ENCODE data around the gene ATP10B.
"Not testable (repeated sequence)": the region's sequence is repeated elsewhere in the genome, so short reads cannot be mapped to it uniquely, and the experiment has no call there.

Gene ATP10B

GRCh38 chr5:160833806-160834205 is 18.2 kb downstream of the ATP10B start:
- Histone ChIP-seq H3K27ac (no peak overlapping the region), H3K9ac (no peak overlapping the region)

DNA sequence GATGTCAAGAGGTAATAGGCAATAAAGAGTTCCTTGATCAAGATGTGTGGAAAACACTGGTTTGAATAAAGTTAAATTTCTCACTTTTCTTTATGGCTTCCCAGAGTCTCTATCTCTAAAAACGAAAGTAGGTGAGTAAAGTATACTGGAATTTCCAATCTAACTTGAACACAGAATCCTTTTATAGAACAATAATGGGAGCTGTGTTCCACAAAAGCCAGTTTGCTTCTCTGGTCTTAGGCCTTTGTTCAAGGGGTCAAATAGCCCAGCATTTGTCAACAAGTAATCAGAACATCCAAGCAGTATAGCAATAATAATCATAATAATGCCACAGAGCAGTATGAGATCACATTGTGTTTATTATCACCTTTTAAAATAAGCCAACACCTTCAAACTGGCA is 20.2 kb downstream of the ATP10B start:
- H3K9ac ChIP-seq: no peak overlapping the region
- H3K4me2 ChIP-seq: no peak overlapping the region
- no peak overlapping the region for H3K4me3 ChIP-seq
- no peak overlapping the region for H3K27ac ChIP-seq
- H4K20me1 ChIP-seq: no peaks in the 10 kb centered on the region
- peaks cover 23 to 35% (median 30%) of the 10 kb centered on the region in 11 experiments for H3K9me3 ChIP-seq (replicated peaks in 1 of 11)
- H3K36me3 ChIP-seq: no peaks in the 10 kb centered on the region
- TF ChIP-seq Cebpa-rat (IDR thresholded peaks at IDR 0.05): no peak
- no peaks in the 10 kb centered on the region for H3K27me3 ChIP-seq
- H3K4me1 ChIP-seq: peaks cover 0 to 17% (median 6%) of the 10 kb centered on the region in 10 experiments; a peak in 10 of 20 replicates

More at GRCh38 chr5:160833806-160834205, 18.2 kb downstream of the ATP10B start:
- H3K36me3 ChIP-seq: no peaks in the 10 kb centered on the region
- no peaks in the 10 kb centered on the region for H3K27me3 ChIP-seq
- H3K4me1 ChIP-seq: peaks cover 0 to 17% (median 6%) of the 10 kb centered on the region in 10 experiments; a peak in 10 of 20 replicates
- H3K4me2 ChIP-seq: no peak overlapping the region
- peaks cover 13 to 25% (median 20%) of the 10 kb centered on the region in 11 experiments for H3K9me3 ChIP-seq (replicated peaks in 1 of 11)
- TF ChIP-seq Cebpa-rat (IDR thresholded peaks at IDR 0.05): no peak
- H3K4me3 ChIP-seq: no peak overlapping the region
- H4K20me1 ChIP-seq: no peaks in the 10 kb centered on the region

GRCh38 chr5:160824301-160825001 is 27.6 kb downstream of the ATP10B start:
- Histone ChIP-seq H3K4me2 (peak overlapping the region in 3 of 11 experiments; percentile 14 to 58 (median 43); a peak in 5 of 22 replicates), H3K27ac (peak overlapping the region in 1 of 11 experiments; percentile 40; a peak in 2 of 22 replicates), H3K27me3 (no peaks in the 10 kb centered on the region), H4K20me1 (no peaks in the 10 kb centered on the region), H3K9me3 (replicated peaks in 1 of 11) (peaks cover 21 to 43% (median 29%) of the 10 kb centered on the region in 11 experiments), H3K4me1 (peaks cover 0 to 31% (median 1%) of the 10 kb centered on the region in 10 experiments; a peak in 7 of 20 replicates), H3K9ac (no peak overlapping the region), H3K36me3 (no peaks in the 10 kb centered on the region), H3K4me3 (no peak overlapping the region)
- no peak for TF ChIP-seq Cebpa-rat (IDR thresholded peaks at IDR 0.05)

GRCh38 chr5:160812996-160813395 is 39.0 kb downstream of the ATP10B start:
- H3K4me1 ChIP-seq, H4K20me1 ChIP-seq: not testable (repeated sequence)

DNA sequence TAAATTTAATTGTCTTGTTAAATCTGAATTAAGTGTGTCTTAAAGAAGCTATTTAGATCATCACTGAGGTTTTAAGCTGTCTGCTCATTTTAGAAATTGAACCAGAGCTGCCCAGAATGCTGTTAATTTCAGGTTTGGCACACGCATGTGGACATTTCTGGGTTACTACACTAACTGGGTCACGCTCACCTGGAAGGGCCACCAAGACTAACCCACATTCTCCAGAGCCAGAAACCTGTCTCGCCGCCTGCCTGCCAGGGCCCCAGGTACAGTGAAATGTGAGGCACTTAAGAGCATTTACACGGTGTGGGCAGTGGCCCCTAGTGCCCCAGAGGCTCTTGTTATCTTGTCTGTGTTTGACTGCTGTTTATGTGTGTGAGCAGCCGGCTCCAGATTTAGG is 46.6 kb downstream of the ATP10B start:
- Histone ChIP-seq H3K9me3 (replicated peaks in 1 of 11) (no peaks in the 10 kb centered on the region), H3K27me3 (no peaks in the 10 kb centered on the region), H3K4me1 (peaks cover 0 to 28% (median 7%) of the 10 kb centered on the region in 10 experiments; a peak in 13 of 20 replicates), H3K4me2 (no peak overlapping the region), H4K20me1 (no peaks in the 10 kb centered on the region), H3K4me3 (no peak overlapping the region), H3K9ac (no peak overlapping the region), H3K27ac (no peak overlapping the region), H3K36me3 (no peaks in the 10 kb centered on the region)
- TF ChIP-seq Cebpa-rat (IDR thresholded peaks at IDR 0.05): no peak

More at GRCh38 chr5:160812996-160813395, 39.0 kb downstream of the ATP10B start:
- H3K9me3 ChIP-seq (replicated peaks in 1 of 11): peaks cover 18 to 37% (median 27%) of the 10 kb centered on the region in 11 experiments; a peak in 21 of 22 replicates
- H3K27me3 ChIP-seq, H3K36me3 ChIP-seq, H3K4me3 ChIP-seq, H3K9ac ChIP-seq, H3K27ac ChIP-seq, H3K4me2 ChIP-seq: not testable (repeated sequence)

- peaks cover 0 to 10% (median 0%) of the 10 kb centered on the region in 11 experiments; a peak in 6 of 22 replicates for H3K9me3 ChIP-seq (replicated peaks in 1 of 11)
- no peaks in the 10 kb centered on the region for H3K36me3 ChIP-seq
- peaks cover 24 to 54% (median 35%) of the 10 kb centered on the region in 10 experiments for H3K4me1 ChIP-seq
- H3K4me3 ChIP-seq: no peak overlapping the region
- no peak for TF ChIP-seq Cebpa-rat (IDR thresholded peaks at IDR 0.05)
- no peaks in the 10 kb centered on the region for H3K27me3 ChIP-seq
- H4K20me1 ChIP-seq: no peaks in the 10 kb centered on the region
- H3K9ac ChIP-seq: no peak overlapping the region
- H3K27ac ChIP-seq: 0 out of 22 replicates have a peak overlapping the region, but pooled peaks of 1 of the 11 experiments have one; percentile 12
- no peak overlapping the region; a peak in 1 of 22 replicates for H3K4me2 ChIP-seq
Measured at GRCh38 chr5:160802592-160802991, 49.4 kb downstream of the ATP10B start.

DNA sequence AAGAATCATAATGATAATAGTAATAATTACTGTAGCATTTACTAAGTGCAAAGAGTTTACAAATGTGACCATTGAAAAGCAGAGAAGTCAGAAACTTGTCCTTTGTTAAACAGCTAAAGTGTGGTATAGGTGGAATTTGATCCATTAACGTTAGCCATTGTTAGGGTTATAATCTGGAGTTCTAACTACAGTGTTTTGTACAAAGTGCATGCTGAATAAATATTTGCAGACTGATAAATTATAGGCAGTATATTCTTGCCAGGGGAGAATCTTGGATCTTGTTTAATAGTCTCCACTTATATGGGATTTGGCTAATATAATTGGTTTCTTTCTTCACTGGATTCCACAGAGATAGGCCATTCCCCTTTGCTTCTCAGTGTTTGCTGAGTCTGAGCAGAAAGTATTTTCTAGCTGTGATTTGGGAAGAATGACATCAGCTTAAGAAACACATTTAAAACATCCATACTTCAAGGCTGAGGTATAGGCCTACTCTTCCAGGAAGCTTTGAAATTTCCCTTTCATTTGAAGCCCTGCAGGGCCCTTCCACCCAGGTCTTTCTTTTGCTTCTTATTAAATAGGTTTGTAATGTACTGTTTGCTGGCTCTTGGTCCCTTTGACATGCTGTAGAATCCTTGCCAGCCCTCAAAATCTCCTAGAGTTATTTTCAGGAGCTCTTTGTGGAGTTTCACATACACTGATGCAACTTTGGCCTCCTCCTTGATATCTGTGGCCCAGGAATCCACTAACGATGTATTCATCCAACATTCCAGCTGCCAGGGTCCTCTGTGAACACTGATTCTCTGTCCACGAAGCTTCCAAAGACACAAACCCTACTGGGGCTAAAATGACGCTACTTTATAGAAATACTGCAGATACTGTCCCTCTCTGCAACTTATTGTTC is 51.4 kb downstream of the ATP10B start:
- H3K27ac ChIP-seq: peak overlapping the region in 7 of 11 experiments; percentile 7 to 91 (median 24); a peak in 6 of 22 replicates
- no peak for TF ChIP-seq Cebpa-rat (IDR thresholded peaks at IDR 0.05)
- H3K9me3 ChIP-seq (replicated peaks in 1 of 11): peaks cover 0 to 19% (median 6%) of the 10 kb centered on the region in 11 experiments; a peak in 8 of 22 replicates
- H3K4me2 ChIP-seq: peak overlapping the region in 6 of 11 experiments; percentile 2 to 65 (median 16); a peak in 6 of 22 replicates
- peaks cover 26 to 59% (median 43%) of the 10 kb centered on the region in 10 experiments for H3K4me1 ChIP-seq
- no peaks in the 10 kb centered on the region for H4K20me1 ChIP-seq
- H3K27me3 ChIP-seq: no peaks in the 10 kb centered on the region
- H3K9ac ChIP-seq: no peak overlapping the region
- no peaks in the 10 kb centered on the region for H3K36me3 ChIP-seq
- no peak overlapping the region for H3K4me3 ChIP-seq

DNA sequence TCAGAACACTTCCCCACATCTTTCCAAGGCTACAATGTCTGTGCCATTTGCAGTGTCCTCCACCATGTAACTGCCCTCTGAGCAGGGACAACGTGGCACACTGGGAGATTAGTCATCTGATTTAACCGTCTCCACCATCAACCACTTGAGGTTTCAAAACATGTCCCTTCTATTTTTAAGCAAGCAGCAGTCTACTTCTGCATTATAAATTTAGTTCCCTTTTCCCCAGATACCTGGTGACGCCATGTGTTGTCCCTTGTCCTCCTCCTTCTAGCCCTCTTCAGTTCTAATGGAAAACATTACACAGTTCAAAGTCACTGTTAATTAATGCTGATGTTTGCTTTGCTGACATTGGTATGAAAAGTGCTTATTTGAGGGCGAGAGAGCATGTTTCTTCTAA is 52.8 kb downstream of the ATP10B start:
- Histone ChIP-seq H3K27me3 (no peaks in the 10 kb centered on the region), H4K20me1 (no peaks in the 10 kb centered on the region), H3K4me3 (no peak overlapping the region), H3K4me1 (peaks cover 26 to 61% (median 43%) of the 10 kb centered on the region in 10 experiments), H3K9me3 (replicated peaks in 1 of 11) (peaks cover 0 to 21% (median 6%) of the 10 kb centered on the region in 11 experiments; a peak in 8 of 22 replicates), H3K27ac (peak overlapping the region; percentile 71 to 91 (median 88); a peak in 21 of 22 replicates), H3K4me2 (peak overlapping the region; percentile 50 to 79 (median 67); a peak in 21 of 22 replicates), H3K36me3 (no peaks in the 10 kb centered on the region), H3K9ac (peak overlapping the region in 10 of 11 experiments; percentile 6 to 68 (median 64); a peak in 18 of 22 replicates)
- TF ChIP-seq Cebpa-rat (IDR thresholded peaks at IDR 0.05): 0 out of 22 replicates have a peak, but pooled peaks of 2 of the 11 experiments have one; percentile 9 to 28
